Activated T-cell treated with anti-CD3 and anti-CD28 coated beads, Interleukin-2, amount 50 U/mL, for 48 hours (primary cell): ENCODE measurements around the gene BBOF1.

Experiments
- DNase-seq, 2 experiments: peaks; one replicate each; pipeline ENCODE4 v3.0.0-alpha.2; 2020

The BBOF1 gene

DNA sequence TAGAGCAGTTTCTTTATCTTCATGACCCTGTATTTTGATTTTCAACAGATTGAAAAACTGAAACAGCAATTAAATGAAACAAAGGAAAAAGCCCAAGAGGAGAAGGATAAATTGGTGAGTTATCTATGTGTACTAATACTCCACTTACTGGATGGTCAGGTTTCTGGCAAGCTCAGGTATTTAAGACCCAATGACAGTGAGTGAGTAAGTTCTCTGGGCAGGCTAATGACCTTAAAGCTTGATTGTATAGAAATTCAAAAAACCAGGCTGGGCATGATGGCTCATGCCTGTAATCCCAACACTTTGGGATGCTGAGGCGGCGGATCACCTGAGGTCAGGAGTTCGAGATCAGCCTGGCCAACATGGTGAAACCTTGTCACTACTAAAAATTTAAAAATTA lies 10.0 kb downstream of the BBOF1 start:
- DNase-seq = no peak

GRCh38 chr14:74034572-74034971 lies 15.4 kb downstream of the BBOF1 start:
- no peak for DNase-seq

DNA sequence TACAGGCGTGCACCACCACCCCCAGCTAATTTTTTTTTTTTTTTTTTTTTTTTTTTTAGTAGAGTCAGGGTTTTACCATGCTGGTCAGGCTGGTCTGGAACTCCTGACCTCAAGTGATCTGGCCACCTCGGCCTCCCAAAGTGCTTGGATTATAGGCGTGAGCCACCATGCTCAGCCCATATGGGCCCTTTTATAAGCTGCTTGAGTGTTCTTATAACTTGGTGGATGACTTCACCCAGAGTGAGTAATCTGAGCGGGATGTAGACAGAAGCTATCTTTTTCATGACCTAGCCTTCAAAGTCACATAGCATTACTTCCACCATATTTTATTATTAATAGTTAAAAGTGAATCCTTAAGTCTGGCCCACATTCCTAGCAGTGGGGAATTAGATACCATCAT lies 16.4 kb downstream of the BBOF1 start:
- no peak for DNase-seq

- DNase-seq = no peak
Observed at GRCh38 chr14:74038020-74038859, 19.1 kb downstream of the BBOF1 start.

GRCh38 chr14:74042296-74042695 lies 23.1 kb downstream of the BBOF1 start:
- no peak for DNase-seq

DNA sequence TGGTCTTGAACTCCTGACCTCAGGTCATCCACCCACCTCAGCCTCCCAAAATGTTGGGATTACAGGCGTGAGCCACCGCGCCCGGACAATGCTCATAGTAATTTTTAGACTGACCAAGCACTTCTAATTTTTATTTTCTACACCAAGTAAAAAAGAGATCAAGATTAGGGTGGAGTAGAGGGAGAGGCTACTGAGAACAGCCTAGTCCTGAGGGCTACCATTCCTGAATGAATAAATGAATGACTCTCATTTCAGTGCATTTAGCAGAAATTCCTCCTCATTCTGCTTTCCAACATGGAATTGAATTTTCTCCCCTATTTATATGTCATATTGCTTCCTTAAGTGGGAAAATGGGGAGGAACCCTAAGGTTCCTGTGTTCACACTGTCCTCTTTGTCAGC lies 26.4 kb downstream of the BBOF1 start:
- no peak for DNase-seq

- DNase-seq = no peak
Observed at GRCh38 chr14:74048281-74048680, 29.1 kb downstream of the BBOF1 start.

GRCh38 chr14:74049876-74050495 lies 30.8 kb downstream of the BBOF1 start:
- no peak for DNase-seq

DNA sequence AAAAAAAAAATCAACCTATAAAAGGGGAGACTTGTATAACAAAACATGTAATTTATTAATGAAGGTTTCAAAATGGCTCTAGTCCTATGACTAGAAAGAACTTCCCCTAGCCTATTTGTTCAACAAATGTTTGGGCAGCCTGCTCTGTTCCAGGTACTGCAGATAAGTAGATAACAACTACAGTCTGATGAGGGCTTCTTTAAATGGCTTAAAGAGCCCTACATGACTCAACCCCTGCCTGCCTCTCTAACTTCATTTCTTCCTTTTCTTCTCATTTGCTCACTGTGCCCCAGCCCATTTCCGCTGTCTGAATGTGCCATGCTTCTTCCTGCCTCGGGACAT lies 43.6 kb downstream of the BBOF1 start:
- no peak for DNase-seq

DNA sequence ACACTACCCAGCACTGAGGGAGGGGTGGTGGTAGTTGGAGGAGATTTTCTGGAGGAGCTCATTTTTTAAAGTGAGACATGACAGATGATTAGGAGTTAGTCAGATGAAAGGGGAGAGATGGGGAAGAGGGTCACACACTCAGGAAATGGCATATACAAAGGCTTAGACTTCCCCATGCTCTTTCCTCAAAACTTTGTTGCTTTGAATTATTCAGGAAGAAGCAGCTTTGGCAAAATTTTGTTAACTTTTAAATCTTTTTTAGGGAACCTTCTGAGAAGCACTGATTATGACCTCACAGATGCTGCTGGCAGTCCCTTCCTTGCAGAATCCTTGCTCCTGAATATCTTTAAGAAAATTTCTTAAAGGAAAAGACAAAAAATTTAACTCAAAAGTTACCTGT lies 45.3 kb downstream of the BBOF1 start:
- DNase-seq = no peak

DNA sequence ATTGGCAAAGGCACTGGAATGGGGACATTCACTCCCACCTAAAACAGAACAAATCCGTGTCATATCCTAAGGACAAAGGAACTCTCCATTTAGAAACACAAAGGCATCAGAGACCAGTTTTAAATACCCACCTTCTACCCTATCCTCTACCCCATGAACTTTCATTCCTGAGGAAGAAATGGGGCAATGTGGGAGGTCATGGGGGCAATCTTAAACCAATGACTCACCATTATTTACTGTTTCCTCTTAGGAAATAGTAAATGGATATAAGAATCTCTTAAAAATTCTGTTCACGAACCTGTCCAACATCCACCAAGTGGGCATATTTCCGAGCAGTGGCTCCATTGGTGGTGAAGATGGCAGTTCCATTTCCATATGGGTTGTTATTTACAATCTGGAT lies 45.7 kb downstream of the BBOF1 start:
- no peak for DNase-seq

- no peak for DNase-seq
Observed at GRCh38 chr14:74065746-74066575, 46.8 kb downstream of the BBOF1 start.

- no peak for DNase-seq
Observed at GRCh38 chr14:74077401-74077800, 58.3 kb downstream of the BBOF1 start.

- DNase-seq = no peak
Observed at GRCh38 chr14:74080820-74081460, 61.8 kb downstream of the BBOF1 start.

DNA sequence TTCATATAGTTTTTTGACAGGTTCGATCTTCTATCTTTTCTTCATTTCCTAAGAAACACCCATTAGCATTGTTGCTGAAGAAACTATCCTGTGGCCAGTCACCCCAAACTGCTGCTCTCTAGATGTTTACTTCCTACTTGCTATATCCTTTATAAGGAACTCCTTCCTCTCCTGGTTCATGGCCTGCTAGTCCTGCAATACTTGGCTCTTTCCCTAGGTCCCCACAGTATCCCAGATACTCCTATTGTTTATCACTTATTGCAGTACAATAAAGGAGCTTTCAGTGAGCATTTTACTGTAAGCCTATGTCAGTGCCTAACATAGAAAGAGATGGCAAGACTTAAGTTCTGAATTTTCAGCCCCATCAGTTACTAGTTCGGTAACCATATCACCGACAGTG lies 62.3 kb downstream of the BBOF1 start:
- DNase-seq = no peak

DNA sequence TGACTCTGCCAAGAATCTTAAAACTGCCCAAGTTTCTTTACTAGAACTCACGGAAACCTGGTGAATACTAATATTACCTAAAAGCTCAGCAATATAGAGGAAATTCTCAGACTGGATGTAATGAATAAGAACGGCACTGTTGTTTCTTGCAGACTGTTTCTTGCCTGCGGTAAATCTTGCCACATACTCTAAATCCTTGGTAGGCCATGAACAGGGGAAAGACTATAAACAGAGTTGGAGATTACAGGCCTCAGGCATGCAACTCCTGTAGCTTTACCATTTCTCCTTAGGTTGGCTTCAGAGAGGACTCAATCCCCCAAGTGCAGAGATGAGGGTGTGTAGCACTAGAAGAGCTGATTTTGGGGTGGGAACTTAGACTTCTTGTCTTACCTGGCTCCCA lies 64.0 kb downstream of the BBOF1 start:
- DNase-seq = no peak

DNA sequence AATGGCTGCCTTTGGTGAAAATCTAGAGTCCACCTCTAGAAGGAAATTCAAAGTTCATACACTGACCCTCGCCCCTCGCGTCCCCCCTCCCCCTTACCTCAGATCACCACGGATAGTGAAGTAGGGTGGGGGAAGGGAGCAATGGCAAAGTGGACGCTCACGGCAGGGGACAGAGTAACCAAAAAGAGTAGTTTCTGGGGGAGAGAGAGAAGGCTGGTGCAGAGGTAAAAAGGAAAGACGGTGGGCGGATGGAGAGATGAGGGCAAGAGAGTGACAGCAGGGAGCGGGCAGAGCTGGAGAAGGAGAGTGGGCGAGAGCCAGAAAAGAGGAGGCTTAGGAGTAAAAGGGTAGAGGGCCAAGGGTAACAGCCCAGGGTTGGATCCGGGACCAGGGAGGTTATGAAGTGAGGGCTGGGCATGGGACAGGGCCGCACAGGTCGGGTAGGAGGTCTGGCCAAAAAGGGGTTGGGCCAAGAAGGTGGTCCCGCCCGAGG lies 64.7 kb downstream of the BBOF1 start:
- DNase-seq = no peak

GRCh38 chr14:74084277-74085046 lies 65.3 kb downstream of the BBOF1 start, which contains the start of the genes ALDH6A1 and LIN52:
ALDH6A1 (minus strand) TSS chr14:74084453; CDS start chr14:74084394, 59 bp downstream.
LIN52 (plus strand) TSS chr14:74084956; CDS start chr14:74084975, 19 bp downstream.
- DNase-seq = peak; percentile 100

- DNase-seq = peak in 1 of 2 experiments; percentile 69
Observed at GRCh38 chr14:74085047-74085637, 66.0 kb downstream of the BBOF1 start.

DNA sequence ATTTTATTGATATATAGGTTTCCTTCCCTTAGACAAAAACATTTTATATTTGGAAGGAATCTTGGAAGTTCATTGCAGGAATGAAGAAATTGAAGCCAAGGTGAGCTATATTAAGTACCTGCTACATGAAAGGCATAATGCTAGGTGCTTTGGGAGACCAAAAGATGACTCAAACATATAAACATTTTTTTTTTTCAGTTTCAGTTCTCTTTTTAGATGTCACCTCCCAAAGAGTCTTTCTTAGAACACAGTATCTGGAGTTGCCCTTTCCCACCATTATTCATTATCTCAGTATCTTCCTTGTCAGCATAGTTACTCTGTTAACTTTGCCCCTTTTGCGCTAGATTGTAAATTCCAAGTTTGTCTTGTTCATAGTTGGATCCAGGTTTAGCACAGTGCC lies 66.7 kb downstream of the BBOF1 start:
- DNase-seq = no peak

DNA sequence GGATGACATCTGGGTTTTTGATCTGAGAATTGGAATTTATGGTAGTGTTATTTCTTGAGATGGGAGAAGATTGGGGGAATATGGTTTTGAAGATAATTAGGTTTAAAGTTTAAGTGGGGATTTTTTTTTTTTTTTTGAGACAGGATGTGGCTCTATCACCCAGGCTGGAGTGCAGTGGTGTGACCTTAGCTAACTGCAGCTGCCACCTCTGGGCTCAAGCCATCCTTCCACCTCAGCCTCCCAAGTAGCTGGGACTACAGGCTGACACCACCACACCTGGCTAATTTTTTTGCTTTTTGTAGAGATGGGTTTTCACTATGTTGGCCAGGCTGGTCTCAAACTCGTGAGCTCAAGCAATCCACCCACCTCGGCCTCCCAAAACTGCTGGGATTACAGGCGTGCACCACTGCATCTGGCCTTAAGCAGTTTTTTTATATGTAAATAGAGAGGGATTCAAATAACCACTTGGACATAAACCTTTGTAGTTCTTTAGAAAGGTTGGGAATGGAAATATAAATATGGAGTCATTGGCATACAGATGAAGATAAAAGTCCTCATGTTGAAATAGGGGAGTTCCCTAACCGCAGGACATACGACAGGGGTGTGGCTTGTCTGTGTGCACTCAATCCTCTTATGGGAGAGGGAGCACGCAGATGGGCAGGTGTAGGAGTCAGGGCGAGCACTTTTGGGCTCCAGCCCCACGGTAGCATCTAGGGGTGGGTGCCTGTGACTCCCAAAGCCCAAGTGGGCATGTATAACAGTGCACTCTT lies 70.3 kb downstream of the BBOF1 start:
- no peak for DNase-seq
